Measurements from ENCODE around the gene PAGE3. TPM values are rescaled to one million over a fixed set of nuclear protein-coding genes. Genes with fewer than 3 reads are reported as not detected.

The PAGE3 gene
- total RNA-seq, 1 donor = not detected

GRCh38 chrX:55213381-55213780 is 51.3 kb downstream of the PAGE3 start:
- H3K36me3 ChIP-seq (ENCODE audit: insufficient read depth, low read length) = no peaks in the 10 kb centered on the region
- H3K4me3 ChIP-seq (ENCODE audit: insufficient read depth, low read length) = no peak overlapping the region
- no peak overlapping the region for H3K27ac ChIP-seq (ENCODE audit: low read depth, low read length)
- H3K4me2 ChIP-seq (ENCODE audit: insufficient read depth, low read length) = no peak overlapping the region
- H2AFZ ChIP-seq (ENCODE audit: low read length) = no peak overlapping the region
- no peak for TF ChIP-seq CTCF (IDR thresholded peaks at IDR 0.05; ENCODE audit: extremely low read depth, low read depth, low read length)
- no peaks in the 10 kb centered on the region for H3K9me3 ChIP-seq (ENCODE audit: low read depth, low read length)
- H3K27me3 ChIP-seq (ENCODE audit: insufficient read depth, low read length) = no peaks in the 10 kb centered on the region
- DNase-seq (ENCODE audit: insufficient read length, low spot score, missing footprints) = no peak
- H3K79me2 ChIP-seq (ENCODE audit: insufficient read depth, low read length) = no peaks in the 10 kb centered on the region
- no peaks in the 10 kb centered on the region for H3K4me1 ChIP-seq (ENCODE audit: insufficient read depth, low read length)
- no peaks in the 10 kb centered on the region for H4K20me1 ChIP-seq (ENCODE audit: insufficient read depth, low read length)

- H2AFZ ChIP-seq (ENCODE audit: low read length) = peak overlapping the region; percentile 15
- H3K4me2 ChIP-seq (ENCODE audit: insufficient read depth, low read length) = no peak overlapping the region
- no peaks in the 10 kb centered on the region for H3K9me3 ChIP-seq (ENCODE audit: low read depth, low read length)
- no peaks in the 10 kb centered on the region for H3K79me2 ChIP-seq (ENCODE audit: insufficient read depth, low read length)
- no peak for DNase-seq (ENCODE audit: insufficient read length, low spot score, missing footprints)
- no peak overlapping the region for H3K27ac ChIP-seq (ENCODE audit: low read depth, low read length)
- H3K4me3 ChIP-seq (ENCODE audit: insufficient read depth, low read length) = no peak overlapping the region
- H3K36me3 ChIP-seq (ENCODE audit: insufficient read depth, low read length) = no peaks in the 10 kb centered on the region
- H3K27me3 ChIP-seq (ENCODE audit: insufficient read depth, low read length) = no peaks in the 10 kb centered on the region
- no peak for TF ChIP-seq CTCF (IDR thresholded peaks at IDR 0.05; ENCODE audit: extremely low read depth, low read depth, low read length)
- no peaks in the 10 kb centered on the region for H4K20me1 ChIP-seq (ENCODE audit: insufficient read depth, low read length)
- H3K4me1 ChIP-seq (ENCODE audit: insufficient read depth, low read length) = no peaks in the 10 kb centered on the region
Measured at GRCh38 chrX:55210931-55211677, 53.6 kb downstream of the PAGE3 start.

Other genes starting within 250 kb of the PAGE3 start
- gene ALAS2, start 233.9 kb downstream of the PAGE3 start, total RNA-seq = not detected in 2 replicates
- gene PAGE2B, start 189.9 kb downstream of the PAGE3 start, total RNA-seq = not detected in 2 replicates
- gene PAGE2, start 175.9 kb downstream of the PAGE3 start, total RNA-seq = not detected in 2 replicates
- not detected in 2 replicates for gene PAGE5, start 44.6 kb downstream of the PAGE3 start, total RNA-seq
- gene MAGEH1, start 187.2 kb upstream of the PAGE3 start, total RNA-seq = 25.0 and 29.8 TPM in 2 replicates
- 2.9 and 4.3 TPM in 2 replicates for gene USP51, start 224.9 kb upstream of the PAGE3 start, total RNA-seq

Data from osteoblast (primary cell).